HG03066 (cell line): ENCODE measurements around the gene TTLL12.

Experiments
- ATAC-seq: cut with Tn5 transposase; IDR thresholded peaks from one replicate; pipeline ENCODE4 v1.9.1; 2021; ENCODE audit warnings: low read depth; ENCODE audit not compliant: unreplicated experiment

TTLL12 gene

DNA sequence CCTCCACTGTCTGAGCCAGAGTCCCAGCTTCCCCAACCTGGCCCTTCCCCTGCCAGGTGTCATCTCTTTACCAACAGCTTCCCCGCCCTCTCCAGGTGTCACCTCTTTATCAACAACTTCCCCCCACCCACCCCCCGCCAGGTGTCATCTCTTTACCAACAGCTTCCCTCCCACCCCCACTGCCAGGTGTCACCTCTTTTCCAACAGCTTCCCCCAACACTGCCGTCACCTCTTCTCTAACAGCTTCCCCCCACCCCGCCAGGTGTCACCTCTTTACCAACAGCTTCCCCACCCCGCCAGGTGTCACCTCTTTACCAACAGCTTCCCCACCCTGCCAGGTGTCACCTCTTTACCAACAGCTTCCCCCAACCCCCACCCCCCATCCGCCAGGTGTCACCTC, 29.8 kb upstream of the TTLL12 start:
- ATAC-seq, result no peak

DNA sequence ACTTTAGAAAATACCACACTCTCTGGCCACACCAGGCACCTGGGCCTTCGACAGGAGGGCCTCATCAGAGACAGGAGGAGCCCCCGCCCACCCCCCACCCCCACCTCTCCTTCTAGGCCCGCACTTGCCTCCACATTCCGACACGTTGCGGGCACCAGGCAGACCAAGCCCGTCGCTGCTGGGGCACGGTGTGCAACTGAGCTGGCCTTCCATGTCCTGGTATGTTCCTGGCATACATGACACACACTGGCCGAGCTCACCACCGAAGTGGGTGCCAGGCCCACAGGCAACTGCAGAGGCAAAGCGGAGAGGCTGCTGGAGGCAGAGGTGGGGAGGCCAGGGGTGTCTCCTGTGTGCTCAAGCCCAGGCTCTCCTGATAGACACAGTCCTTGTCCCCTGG, 27.0 kb upstream of the TTLL12 start:
- no peak for ATAC-seq

DNA sequence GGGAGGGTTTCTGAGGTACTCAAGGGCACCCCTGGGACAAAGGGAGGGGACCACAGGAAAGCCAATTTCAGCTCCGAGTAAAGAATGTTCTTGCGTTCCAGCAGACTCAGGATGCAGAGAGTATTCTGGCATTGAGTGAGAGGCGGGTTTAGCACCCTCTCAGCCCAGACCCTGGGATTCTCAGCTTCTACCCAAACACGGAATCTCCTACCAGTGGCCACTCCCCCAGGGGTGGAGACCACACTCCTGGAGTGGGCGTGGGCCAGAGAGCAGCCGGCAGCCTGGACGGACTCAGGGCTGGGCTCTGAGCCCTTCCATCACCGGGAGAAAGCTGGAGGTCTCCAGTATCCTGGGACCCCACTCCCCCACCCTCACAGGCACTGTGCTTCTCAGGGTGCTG, 26.1 kb upstream of the TTLL12 start:
- ATAC-seq, result no peak

DNA sequence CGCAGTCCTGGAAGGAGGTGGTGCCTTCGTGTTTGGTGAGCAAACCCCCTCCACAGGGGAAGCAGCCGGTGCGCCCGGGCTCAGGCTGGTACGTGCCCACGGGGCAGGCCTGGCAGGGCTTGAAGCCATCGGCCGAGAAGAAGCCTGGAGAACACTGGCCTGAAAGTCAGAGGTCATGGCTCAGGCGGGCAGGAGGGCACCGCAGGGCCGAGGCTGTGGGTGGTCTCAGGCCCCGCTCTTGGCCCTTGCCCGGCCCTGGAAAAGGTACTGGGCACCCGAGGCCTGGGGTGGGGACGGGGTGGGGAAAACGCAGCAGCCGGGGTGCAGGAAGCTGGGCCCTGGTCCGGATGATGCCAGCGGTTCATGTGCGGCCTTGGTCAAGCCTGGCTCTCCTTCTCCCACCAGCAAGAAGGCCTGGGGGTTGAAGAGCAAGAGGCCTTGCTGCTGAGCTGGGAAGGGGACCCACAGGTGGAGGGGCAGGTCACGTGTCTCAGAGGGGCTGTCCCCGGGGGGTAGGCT, 25.6 kb upstream of the TTLL12 start:
- ATAC-seq, result no peak

DNA sequence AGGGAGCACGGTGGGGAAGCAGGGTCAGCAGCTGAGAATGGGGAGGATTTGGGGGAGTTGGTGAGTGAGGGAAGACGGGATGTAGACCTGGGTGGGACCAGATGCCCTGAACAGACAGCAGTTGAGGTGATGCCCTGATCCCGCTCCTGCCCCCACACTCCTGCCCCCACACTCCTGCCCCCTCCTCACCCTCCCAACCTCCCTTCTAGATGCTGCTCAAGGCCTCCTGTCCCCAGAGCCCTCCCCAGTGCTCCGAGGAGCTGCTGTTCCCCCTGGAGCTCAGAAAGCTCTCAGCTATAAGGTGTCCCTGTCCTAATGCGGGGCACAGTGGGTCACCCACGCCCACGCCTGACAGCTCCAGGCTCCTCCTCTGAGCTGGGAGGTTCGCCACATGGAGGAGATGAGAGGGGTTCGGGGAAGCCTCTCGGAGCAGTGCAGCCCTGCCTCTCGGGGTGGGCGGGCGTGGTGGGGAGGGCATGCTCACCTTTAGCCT, 25.1 kb upstream of the TTLL12 start:
- no peak for ATAC-seq

DNA sequence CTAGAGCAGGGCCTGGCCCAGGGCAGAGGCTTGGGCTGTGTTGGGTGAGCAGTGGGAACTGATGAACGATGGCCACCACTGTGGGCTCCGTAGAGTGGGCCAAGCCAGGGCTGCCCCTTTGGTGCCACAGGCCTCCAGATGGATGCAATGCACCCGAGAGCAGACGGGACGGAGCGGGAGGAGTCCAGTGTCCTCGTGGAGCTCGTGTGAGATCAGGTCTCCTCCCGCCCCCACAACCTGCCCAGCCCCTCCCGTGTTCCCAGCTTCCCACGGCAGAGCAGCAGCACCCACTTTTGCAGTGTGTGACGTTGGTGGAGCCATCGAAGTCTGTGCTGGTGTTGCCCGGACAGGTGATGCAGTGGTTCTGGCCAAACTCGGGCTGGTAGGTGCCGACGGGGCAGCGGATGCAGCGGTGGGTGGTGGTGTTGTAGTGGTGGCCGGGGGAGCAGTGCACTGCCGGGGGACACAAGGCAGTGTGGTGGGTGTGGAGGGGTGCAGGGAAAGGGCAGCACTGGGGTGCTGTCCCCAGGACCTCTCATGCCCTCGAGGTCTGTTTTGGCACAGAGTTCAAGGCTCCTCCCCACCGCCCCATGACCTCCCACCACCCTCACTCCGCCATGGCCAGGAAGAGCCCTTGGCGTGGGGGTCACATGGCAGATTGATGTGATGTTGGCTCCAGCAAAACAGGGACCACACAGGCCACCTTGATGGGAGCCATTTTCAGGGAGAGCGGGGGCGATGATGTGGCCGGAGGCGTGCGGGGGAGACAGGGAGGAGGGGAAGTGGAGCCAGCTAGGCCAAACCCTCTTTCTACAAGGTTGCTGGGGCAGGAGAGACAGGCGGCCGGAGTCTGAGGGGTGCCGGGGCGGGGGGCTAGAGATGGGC, 23.9 kb upstream of the TTLL12 start:
- ATAC-seq, result no peak

DNA sequence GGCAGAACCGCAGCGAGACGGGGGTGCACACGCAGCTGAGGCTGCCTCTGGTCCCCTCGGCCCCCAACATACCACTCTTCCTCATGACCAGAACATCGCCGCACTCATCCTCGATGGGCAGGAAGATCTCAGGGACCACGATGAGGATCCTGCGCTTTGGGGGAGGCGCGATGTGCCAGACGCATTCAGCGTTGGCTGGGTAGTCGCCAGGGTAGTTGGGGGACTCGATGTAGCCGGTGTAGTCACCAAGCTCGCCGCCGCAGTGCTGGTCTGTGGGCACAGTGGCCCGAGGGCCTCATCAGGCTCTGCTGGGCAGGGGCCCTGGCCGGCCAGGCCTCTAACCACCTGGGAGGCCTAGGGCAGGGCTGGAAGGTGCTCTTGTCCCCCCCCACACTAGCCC, 23.0 kb upstream of the TTLL12 start:
- no peak for ATAC-seq

DNA sequence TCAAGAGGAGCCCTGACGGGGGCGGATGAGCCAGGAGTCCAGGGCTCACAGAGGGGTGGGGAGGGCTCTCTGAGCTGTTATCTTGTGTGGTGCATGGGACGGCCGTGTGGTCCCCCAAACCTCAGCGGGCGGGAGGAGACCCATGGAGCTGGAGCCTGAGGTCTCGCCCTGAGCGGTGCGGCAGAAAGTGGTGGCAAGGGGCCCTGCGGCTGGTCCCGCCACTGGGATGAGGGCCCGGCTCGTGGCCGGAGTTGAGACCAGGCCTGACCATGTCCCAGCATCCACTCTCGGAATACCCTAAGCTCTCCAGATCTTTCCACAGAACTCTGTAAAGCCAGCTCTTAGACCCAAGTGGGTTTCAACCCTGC, 22.6 kb upstream of the TTLL12 start:
- ATAC-seq, result no peak

DNA sequence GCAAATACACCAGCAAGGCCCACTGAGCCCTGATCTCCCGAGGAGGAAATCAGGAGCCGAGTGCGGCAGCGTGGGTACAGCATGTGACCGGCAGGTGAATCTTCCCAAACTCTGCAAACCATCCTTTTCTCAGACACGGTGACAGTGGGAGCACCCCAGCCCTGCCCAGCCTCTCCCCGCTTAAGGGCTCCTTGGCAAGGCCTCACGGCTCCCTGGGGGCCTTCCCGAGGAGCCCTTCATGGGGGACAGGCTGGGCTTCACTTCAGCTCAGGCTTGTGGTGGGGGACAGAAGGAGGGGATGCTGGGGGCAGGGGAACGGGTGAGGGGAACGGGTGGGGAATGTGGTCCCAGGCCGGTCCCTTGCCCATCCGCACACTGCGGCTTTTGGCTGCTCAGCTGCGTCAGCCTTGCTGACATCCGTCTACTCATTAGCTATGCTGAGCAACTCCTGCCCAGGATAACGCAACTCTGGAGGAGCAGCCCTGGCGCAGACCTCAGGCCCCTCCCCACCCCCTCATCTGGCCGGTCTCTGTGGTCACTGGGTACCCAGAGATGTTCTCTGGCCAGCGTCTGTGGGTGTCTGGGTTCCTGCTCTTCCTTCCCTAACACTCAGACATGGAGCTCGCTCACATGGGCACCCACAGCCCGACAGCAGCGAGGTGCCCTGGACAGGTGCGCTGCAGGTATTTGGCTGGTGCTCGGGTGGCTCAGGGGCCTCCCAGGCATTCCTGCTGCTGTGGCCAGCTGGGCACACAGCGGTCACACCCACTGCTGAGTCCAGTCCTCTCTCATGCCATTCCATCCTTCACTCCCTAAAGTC, 22.0 kb upstream of the TTLL12 start:
- ATAC-seq, result no peak

DNA sequence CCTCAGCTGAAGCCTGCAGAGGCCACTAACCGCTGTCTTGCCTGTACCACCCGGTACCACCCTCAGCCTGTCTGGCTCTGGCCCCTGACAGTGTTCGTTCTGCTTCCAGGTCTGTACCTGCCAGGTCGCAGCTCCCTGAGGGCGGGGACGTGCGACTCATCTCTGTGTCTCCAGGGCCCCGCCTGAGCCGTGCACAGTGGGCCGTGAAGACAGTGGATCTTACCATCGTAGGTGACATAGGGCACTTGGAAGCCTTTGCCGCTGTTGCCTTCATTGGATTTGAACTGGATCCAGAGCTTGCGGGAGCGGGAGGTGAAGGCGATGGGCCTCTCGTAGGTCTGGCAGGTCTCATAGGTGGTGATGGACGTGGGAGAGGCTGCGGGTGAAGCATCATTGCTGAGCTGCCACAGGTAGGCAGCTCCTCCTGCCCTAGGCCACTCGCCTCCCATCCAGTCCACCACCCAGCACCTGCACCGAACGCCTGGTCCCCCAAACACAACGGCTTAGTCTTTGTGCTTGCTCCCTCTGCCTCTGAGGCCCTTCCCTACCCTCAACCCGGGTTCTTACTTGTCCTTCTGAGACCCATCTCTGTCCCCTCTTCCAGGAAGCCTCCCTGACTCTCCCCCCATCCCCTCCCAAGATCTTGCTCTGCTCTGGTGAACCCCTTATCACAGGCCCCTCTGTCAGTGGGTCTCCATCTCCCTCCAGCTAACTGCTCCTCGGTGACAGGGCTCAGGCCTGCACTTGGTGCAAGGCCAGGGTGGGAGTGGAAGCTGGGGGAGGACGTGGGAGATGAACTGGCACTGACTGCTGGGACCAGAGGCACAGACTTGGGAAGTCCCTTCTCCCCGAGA, 21.1 kb upstream of the TTLL12 start:
- ATAC-seq, result no peak

DNA sequence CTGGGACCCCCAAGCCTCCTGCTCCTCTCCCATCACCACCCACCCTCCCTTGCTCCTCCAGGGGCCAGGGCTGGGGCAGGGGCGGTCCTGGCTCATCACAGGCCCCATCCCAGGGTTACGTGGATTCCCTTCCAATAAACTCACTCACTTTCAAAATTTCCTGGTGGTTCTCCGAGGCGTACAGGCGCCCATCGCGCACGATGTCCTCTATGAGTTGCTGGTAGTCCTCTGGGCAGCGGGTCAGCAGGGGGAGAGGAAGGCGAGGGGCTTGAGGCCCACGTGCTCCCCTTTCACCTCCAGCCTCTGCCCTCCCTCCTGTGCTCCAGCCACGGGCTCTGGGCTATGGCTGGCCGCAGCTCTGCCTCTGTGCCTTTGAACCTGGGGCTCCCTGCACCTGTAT, 20.5 kb upstream of the TTLL12 start:
- no peak for ATAC-seq

DNA sequence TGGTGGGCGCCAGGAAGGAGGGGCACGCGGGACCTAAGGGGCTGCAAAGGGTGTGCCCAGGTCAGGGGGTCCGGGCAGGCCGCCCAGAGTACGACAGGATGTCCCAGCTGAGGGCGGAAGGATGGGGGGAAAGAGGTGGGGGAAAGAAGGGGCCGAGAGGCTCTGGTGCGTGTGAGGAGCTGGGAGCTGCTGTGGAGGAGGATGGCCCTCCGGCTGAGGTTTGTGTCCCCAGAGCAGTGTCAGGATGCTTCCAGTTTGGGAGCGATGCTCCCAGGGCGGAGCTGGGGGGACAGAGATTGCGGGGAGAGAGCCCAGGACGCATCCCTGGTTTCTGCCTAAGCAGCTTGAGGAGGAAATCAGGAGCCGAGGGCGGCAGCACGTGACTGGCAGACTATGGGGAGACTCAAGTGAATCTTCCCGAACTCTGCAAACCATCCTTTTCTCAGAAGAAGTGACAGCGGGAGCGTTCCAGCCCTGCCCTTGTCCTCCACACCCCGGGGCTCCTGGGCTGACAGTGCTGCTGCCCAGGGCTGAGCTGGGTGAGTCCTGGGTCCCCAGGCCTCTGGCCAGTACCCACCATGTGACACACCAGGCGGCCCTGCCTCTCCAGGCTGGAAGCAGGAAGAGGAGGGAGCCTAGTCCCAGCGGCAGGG, 19.7 kb upstream of the TTLL12 start:
- no peak for ATAC-seq

DNA sequence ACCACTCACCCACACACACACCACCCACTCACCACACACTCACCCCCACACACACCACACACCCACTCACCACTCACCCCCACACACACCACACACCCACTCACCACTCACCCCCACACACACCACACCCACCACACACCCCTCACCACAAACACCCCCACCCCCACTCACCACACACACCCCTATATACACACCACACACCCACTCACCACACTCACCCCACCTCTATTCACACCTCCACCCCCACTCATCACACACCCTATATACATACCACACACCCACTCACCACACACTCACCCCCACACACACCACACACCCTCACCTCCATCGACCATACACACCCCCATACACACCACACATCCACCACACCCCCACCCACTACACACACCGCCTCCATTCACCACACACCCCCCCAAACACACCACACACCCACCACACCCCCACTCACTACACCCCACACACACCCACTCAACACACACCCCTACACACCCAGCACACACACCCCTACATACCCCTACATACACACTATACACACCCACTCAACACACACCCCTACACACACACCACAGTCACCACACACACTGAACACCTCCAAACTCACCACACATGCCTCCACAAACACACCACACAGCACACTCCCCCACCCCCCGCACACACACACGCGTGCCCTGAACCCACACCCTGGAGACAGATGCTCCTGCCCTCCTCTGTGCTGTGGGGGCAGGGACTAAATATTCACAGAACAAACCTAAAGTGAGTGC, 19.0 kb upstream of the TTLL12 start:
- no peak for ATAC-seq

DNA sequence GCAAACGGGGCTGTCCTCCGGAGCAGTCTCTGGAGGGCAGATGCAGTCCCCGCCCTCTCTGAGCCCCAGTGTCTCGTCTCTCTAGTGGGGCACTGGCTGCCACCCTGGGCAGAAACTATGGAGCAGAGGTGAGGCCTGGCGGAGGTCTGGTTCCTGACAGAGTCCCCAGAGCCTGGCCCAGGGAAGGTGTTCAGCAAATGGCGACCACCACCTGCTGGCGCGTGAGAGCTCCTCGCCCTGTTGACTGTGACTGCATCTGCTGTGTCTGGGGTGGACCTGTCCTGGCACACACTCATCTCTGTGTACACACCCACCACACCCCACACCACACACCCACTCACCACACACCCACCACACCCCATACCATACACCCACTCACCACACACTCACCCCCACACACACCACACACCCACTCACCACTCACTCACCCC, 18.3 kb upstream of the TTLL12 start:
- ATAC-seq, result no peak

DNA sequence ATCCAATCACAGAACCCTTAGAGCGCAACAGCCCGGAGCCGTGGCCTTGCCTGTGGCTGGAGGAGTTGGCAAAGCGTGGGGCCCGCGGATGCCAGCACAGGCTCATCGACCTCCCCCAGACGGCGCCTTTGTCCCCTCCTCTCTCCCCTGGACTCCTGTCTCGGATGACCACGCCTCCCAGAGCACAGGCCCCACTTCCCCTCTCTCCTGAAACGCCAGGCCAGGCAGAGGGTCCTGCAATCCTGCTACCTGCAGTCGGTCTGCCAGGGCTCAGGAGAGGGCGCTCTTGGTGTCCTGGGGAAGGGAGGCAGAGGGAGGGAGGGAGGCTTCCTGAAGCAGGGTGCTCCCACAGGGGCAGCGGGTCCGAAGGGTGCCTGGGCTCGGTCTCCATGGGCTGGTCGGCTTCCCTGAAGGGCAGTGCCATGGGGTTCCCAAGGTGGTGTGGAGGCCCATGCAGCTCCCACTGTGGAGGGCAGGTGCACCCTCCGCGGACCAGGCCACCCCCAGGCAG, 16.6 kb upstream of the TTLL12 start:
- ATAC-seq, result no peak

DNA sequence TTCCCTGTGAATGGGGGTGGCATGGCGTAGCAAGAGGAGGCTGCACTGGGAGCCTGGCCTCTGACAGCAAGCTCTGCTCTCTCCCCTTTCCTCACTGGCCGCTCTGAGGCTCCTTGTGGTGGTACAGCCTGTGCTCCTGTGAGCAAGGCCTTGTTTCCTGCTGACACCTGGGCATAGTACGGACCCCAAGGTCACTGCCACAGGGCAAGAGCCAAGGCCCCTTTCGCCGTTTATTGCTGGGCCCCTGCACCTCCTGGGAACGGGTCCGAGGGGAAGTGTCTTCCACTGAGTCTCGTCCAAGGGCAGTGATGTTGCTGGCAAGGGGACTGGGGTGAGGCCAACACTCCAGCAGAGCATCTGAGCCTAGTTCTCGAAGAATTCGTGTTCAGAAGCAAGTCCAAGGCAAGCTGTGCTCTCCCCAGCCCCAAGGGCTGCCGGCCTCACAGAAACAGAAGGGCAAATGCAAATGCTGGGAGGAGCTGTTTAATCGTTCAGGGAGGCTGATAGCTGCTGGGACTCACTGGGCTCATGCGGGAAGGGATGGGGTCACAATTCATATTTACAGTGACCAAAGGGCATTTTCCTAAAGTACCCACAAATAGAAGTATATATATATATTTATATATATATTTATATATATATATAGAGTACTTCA, 15.9 kb upstream of the TTLL12 start:
- ATAC-seq, result no peak

DNA sequence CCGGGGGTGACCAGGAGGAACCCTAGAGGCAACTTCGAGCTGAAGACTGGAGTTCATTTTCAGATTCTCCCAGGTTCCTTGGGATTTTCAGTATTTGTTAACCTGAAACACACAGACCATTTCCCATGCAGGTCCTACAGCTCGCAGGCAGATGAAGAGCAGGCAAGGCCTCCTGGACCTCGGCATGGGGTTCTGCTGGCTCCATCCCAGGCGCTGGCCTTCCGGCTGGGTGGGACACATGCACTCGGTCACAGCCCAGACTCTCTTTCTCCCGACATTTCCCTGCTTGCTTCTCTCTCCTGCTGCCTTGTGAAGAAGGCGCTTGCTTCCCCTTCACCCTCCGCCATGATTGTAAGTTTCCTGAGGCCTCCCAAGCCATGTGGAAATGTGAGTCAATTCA, 15.4 kb upstream of the TTLL12 start:
- ATAC-seq, result no peak

DNA sequence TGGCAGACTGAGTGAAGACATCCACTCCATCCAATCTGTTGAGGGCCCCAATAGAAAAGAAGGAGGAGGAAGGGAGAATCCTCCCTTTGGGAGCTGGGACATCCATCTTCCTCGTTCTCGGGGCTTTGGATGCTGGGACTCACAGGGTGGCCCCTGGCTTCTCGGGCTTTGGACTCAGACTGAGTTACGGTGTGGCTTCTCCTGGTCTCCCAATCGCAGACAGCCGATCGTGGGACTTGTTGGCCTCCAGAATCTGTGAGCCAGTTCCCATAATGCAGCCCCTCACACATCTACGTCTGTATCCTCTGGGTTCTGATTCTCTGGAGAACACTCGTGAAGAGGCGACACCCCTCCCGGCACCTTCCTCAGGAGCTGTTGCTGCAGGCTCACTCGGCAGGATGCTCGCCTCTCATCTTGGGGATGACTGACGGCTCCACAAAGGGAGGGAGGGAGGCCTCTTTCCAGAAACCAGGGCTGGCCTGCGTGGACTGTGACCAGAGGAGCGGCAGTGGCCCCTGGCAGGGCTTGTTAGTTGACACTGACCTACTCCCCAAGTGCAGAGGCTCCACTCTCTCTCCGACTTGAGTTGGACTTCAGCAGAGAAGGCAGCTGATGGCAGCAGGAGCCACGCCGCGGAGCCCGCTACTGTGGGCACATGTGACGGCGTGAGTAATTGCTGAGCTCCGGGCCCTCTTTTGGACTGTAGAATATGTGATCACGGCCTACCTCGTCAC, 14.7 kb upstream of the TTLL12 start:
- no peak for ATAC-seq
